GM12872 (cell line): ENCODE measurements around the gene TYMS.

Experiments
- TF ChIP-seq, protein P1 (sequence below): IDR thresholded peaks from 3 replicates; pipeline ENCODE4 v1.5.1; 2011; ENCODE audit warnings: low read depth, mild to moderate bottlenecking, low read length, moderate library complexity; ENCODE audit not compliant: insufficient read depth

The TYMS gene

DNA sequence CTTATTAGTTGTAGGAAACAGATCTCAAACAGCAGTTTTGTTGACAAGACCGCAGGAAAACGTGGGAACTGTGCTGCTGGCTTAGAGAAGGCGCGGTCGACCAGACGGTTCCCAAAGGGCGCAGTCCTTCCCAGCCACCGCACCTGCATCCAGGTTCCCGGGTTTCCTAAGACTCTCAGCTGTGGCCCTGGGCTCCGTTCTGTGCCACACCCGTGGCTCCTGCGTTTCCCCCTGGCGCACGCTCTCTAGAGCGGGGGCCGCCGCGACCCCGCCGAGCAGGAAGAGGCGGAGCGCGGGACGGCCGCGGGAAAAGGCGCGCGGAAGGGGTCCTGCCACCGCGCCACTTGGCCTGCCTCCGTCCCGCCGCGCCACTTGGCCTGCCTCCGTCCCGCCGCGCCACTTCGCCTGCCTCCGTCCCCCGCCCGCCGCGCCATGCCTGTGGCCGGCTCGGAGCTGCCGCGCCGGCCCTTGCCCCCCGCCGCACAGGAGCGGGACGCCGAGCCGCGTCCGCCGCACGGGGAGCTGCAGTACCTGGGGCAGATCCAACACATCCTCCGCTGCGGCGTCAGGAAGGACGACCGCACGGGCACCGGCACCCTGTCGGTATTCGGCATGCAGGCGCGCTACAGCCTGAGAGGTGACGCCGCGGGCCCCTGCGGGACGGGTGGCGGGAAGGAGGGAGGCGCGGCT, at the start of gene TYMS:
Gene TYMS (plus strand): TSS at position 343 of the 690 bp plus-strand sequence. CDS start 90 bp downstream, at position 433.
- TF ChIP-seq, protein P1, sequence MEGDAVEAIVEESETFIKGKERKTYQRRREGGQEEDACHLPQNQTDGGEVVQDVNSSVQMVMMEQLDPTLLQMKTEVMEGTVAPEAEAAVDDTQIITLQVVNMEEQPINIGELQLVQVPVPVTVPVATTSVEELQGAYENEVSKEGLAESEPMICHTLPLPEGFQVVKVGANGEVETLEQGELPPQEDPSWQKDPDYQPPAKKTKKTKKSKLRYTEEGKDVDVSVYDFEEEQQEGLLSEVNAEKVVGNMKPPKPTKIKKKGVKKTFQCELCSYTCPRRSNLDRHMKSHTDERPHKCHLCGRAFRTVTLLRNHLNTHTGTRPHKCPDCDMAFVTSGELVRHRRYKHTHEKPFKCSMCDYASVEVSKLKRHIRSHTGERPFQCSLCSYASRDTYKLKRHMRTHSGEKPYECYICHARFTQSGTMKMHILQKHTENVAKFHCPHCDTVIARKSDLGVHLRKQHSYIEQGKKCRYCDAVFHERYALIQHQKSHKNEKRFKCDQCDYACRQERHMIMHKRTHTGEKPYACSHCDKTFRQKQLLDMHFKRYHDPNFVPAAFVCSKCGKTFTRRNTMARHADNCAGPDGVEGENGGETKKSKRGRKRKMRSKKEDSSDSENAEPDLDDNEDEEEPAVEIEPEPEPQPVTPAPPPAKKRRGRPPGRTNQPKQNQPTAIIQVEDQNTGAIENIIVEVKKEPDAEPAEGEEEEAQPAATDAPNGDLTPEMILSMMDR: no peak

DNA sequence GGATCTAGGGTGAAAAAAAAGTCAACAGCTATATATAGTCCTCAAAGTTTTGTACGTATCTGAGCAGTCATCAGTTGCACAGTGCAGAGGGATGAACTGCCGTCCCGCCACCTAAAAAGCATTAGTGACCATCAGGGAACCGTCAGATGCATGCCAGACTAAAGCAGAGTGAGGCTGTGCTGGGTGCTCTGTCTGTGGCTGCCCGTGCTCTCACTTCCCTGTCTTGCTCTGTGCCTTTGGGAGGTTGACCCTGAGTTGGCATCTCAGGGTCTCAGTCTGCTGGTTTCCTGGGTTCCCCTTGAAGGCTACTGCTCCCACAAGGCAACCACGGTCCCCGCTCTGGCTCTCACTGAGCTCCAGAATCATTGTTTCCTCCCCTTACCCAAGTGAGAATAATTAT, 49.5 kb upstream of the TYMS start:
- TF ChIP-seq, protein P1: no peak

DNA sequence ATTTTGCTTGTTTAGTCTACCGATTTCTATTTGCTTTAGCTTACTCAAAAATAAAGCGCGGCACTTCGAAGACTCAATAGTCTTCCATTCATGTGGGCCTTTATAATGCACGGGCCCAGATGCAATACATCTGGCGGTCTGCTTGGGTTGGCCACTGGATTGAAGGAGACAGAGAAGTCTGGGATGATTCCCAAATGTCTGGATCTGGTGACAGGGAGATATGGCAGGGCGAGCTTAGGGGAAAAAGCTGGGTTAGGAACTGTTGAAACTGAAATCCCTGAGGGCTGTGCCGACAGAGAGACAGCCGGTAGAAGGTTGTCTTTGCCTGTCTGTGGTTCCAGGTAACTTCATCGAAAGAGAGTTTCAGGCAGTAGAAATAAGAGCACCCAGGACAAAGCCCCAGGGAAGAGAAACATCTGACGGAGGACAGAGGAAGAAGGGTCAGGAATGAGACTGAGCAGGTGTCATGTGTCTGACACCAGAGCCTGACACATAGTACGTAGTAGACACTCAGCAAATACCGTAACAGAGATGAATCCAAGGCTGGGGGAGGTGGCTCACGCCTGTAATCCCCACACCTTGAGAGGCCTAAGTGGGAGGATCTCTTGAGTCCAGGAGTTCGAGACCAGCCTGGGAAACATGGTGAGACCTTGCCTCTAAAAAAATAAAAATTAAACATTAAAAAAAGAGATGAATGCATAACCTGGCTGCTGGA, 47.1 kb upstream of the TYMS start:
- TF ChIP-seq, protein P1: no peak

DNA sequence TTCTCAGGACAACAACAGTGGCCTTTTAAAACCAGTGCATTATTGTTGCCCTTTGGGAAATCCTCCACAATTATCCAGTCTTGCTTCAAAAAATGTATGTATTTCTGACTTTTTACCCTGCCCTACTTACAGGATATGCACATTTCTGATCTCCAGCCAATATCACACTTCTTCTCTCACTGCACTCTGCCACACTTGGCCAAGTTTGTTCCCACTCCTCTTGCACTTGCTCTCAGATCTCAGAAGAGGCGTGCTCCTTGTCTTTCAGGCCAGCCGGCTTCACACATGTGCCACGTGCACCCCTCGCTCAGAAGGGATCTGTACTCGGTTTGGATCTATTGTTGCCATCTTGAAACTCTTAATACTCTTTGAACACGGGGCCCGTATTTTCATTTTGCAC, 45.3 kb upstream of the TYMS start:
- TF ChIP-seq, protein P1: no peak

DNA sequence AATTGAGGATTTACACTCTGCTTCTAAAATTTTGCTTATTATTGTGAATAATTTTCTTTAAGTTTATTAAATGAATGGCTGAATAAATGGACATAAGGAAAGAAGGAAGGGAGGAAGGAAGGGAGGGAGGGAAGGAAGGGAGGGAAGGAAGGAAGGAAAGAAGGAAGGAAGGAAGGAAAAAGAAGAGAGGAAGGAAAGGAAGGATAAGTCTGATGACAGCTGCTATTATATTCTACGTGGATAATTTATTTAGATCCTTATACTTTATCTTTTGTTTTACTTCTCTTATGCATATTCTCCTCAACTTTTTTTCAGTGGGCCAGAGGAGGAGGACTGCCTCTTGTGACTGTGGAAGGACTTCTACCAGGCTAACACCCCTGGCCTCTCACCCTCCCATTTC, 43.3 kb upstream of the TYMS start:
- TF ChIP-seq, protein P1: no peak

DNA sequence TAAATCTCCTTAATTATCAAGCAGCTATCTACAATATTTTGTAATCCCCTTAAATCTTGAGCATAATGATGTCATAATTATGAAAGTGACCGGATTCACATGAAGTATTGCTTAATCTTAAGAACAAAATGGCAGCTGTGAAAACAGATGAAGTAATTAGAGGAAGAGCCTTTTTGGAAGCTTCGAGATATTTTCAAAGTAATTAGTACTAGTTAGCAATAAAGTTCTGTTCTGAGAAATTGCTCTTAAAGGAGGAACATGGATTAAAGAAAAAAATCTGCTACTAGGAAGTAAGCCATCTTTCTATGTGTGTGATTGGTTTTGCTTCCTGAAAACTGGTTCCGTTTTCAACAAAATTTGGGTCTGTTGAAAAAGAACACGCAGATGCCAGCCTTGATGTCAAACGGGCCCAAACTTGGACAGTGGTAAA, 42.3 kb upstream of the TYMS start:
- TF ChIP-seq, protein P1: no peak

DNA sequence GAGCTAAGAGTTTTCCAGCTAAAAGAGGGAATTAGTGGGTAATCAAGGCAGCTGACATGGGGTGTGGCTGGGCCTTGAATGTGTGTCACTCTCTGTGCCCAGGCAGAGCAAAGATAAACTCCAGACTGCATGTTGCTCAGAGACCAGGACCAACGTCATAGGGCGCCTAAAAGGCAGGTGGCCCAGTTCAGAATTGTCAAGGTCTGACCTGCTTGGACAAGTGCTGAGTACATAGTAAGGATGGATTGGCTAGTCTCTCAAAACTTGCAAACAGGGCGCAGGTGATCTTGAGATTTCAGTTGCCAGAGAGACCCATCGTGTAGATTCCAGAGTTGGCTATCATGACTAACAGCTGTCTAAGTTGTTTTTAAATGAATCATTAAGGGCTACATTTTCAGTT, 41.7 kb upstream of the TYMS start:
- TF ChIP-seq, protein P1: no peak
